K562 (cell line): ENCODE results near the gene TMEM161B.

Source experiments
- CBX5 ChIP-seq: IDR thresholded peaks from 2 replicates; pipeline ENCODE4 v1.6.1; 2014; ENCODE audit warnings: low read depth, borderline replicate concordance
- CTCF ChIP-seq, 3 experiments: IDR thresholded peaks in 2 of 3; conservative IDR thresholded peaks in 1 of 3; 2 replicates each; pipeline ENCODE4 v1.5.1; 2011 to 2012; ENCODE audit warnings: low read length in 3 of 3, mild to moderate bottlenecking in 3 of 3, control low read depth in 2 of 3, improper control_type of control experiment in 1 of 3, inconsistent platforms in 1 of 3, low read depth in 1 of 3, mixed read lengths in 1 of 3, moderate library complexity in 1 of 3; ENCODE audit not compliant: insufficient read depth in 2 of 3
- E2F1 ChIP-seq: sonication (generic); formaldehyde crosslinking; IDR thresholded peaks from 2 replicates; pipeline ENCODE4 v1.8.1; 2023; ENCODE audit warnings: mild to moderate bottlenecking, missing genetic modification reagents, moderate library complexity
- ELF4 ChIP-seq: fragments of 450-650 bp; formaldehyde crosslinking; IDR thresholded peaks from 2 replicates; pipeline ENCODE4 v1.4.0; 2022; ENCODE audit warnings: missing genetic modification characterization
- FOXJ3 ChIP-seq: sonication (generic); formaldehyde crosslinking; IDR thresholded peaks from 2 replicates; pipeline ENCODE4 v1.4.0; 2020; ENCODE audit warnings: mild to moderate bottlenecking, missing genetic modification reagents
- HLTF ChIP-seq: fragments of 450-650 bp; IDR thresholded peaks from 2 replicates; pipeline ENCODE4 v1.6.1; 2016
- MAZ ChIP-seq, 2 experiments: fragments of 450-650 bp in 1 of 2; sonication (generic) in 1 of 2; formaldehyde crosslinking; IDR thresholded peaks in 1 of 2; conservative IDR thresholded peaks in 1 of 2; 2 replicates each; pipeline versions ENCODE4 v1.4.0 to v1.5.0; 2020; ENCODE audit warnings: mild to moderate bottlenecking in 1 of 2, missing genetic modification reagents in 1 of 2
- NFATC3 ChIP-seq: fragments of 450-650 bp; IDR thresholded peaks from 2 replicates; pipeline ENCODE4 v1.6.1; 2017; ENCODE audit warnings: mild to moderate bottlenecking
- POLR2AphosphoS5 ChIP-seq: IDR thresholded peaks from 2 replicates; pipeline ENCODE4 v1.6.1; 2011; ENCODE audit warnings: mild to moderate bottlenecking, low read depth, low read length, moderate library complexity; ENCODE audit not compliant: control insufficient read depth, insufficient read depth
- SIN3A ChIP-seq, 2 experiments: fragments of 150-350 bp in 1 of 2; IDR thresholded peaks; 2 replicates each; pipeline ENCODE4 v1.6.1; 2011 to 2016; ENCODE audit warnings: borderline replicate concordance in 2 of 2, low read depth in 2 of 2, low read length in 2 of 2, mild to moderate bottlenecking in 2 of 2, moderate library complexity in 2 of 2; ENCODE audit not compliant: control insufficient read depth in 1 of 2
- ZKSCAN1 ChIP-seq: fragments of 150-350 bp; IDR thresholded peaks from 2 replicates; pipeline ENCODE4 v1.6.1; 2016; ENCODE audit warnings: low read depth, low read length

GRCh38 chr5:88248743-88249540 is 19.7 kb downstream of the TMEM161B start:
- TF ChIP-seq SIN3A (IDR thresholded peaks at IDR 0.05; ENCODE audit: borderline replicate concordance in 2 of 2, control insufficient read depth in 1 of 2, low read depth in 2 of 2, low read length in 2 of 2) (no peak), HLTF (no peak), MAZ (CRISPR knock-in tag; conservative IDR thresholded peaks at IDR 0.05 in 1 of 2, IDR thresholded peaks at IDR 0.05 in 1 of 2) (no peak), CTCF (IDR thresholded peaks at IDR 0.05 in 2 of 3, conservative IDR thresholded peaks at IDR 0.05 in 1 of 3; ENCODE audit: insufficient read depth in 2 of 3, low read depth in 1 of 3, low read length in 3 of 3) (no peak), NFATC3 (no peak), ZKSCAN1 (no peak), POLR2AphosphoS5 (no peak), ELF4 (CRISPR knock-in tag) (no peak), FOXJ3 (CRISPR knock-in tag) (no peak), CBX5 (no peak), E2F1 (CRISPR knock-in tag) (no peak)
